Stimulated activated CD8-positive, alpha-beta memory T cell treated with anti-CD3 and anti-CD28 coated beads, Interleukin-12 subunit alpha, Interleukin-12 subunit beta, amount 100 ng/mL, for 1 hour (primary cell): Measurements from ENCODE around the gene KCNC2.

Experiments
- DNase-seq: peaks from one replicate; pipeline ENCODE4 v3.0.0-alpha.2; 2020; ENCODE audit warnings: low read depth

KCNC2 gene

GRCh38 chr12:75161488-75161887 is 48.2 kb downstream of the KCNC2 start:
- DNase-seq, result no peak

GRCh38 chr12:75157385-75157784 is 52.3 kb downstream of the KCNC2 start:
- no peak for DNase-seq

- DNase-seq, result no peak
Observed at GRCh38 chr12:75155962-75156361, 53.7 kb downstream of the KCNC2 start.

GRCh38 chr12:75154388-75154787 is 55.3 kb downstream of the KCNC2 start:
- no peak for DNase-seq

- DNase-seq, result no peak
Observed at GRCh38 chr12:75139196-75139595, 70.4 kb downstream of the KCNC2 start.

- no peak for DNase-seq
Observed at GRCh38 chr12:75137896-75138295, 71.7 kb downstream of the KCNC2 start.

GRCh38 chr12:75135026-75135425 is 74.6 kb downstream of the KCNC2 start:
- DNase-seq, result no peak

GRCh38 chr12:75130811-75131210 is 78.8 kb downstream of the KCNC2 start:
- DNase-seq, result no peak

GRCh38 chr12:75129275-75129674 is 80.4 kb downstream of the KCNC2 start:
- no peak for DNase-seq

- DNase-seq, result no peak
Observed at GRCh38 chr12:75121036-75121705, 88.5 kb downstream of the KCNC2 start.

GRCh38 chr12:75120311-75120711 is 89.3 kb downstream of the KCNC2 start:
- DNase-seq, result no peak

GRCh38 chr12:75116646-75117198 is 92.9 kb downstream of the KCNC2 start:
- no peak for DNase-seq

GRCh38 chr12:75115748-75116147 is 93.9 kb downstream of the KCNC2 start:
- DNase-seq, result no peak

GRCh38 chr12:75103822-75104221 is 105.8 kb downstream of the KCNC2 start:
- no peak for DNase-seq

- DNase-seq, result no peak
Observed at GRCh38 chr12:75101781-75102180, 107.9 kb downstream of the KCNC2 start.

- DNase-seq, result no peak
Observed at GRCh38 chr12:75099210-75099609, 110.4 kb downstream of the KCNC2 start.

- no peak for DNase-seq
Observed at GRCh38 chr12:75097003-75097402, 112.6 kb downstream of the KCNC2 start.

- DNase-seq, result no peak
Observed at GRCh38 chr12:75087654-75088053, 122.0 kb downstream of the KCNC2 start.

- DNase-seq, result no peak
Observed at GRCh38 chr12:75086091-75087038, 123.3 kb downstream of the KCNC2 start.

GRCh38 chr12:75081305-75081704 is 128.3 kb downstream of the KCNC2 start:
- no peak for DNase-seq

- DNase-seq, result no peak
Observed at GRCh38 chr12:75080582-75080981, 129.1 kb downstream of the KCNC2 start.

- DNase-seq, result no peak
Observed at GRCh38 chr12:75065482-75065881, 144.2 kb downstream of the KCNC2 start.

- DNase-seq, result no peak
Observed at GRCh38 chr12:75062691-75063090, 146.9 kb downstream of the KCNC2 start.
